Measurements from ENCODE around the gene PHF19. TPM values are rescaled to one million over a fixed set of nuclear protein-coding genes. Genes with fewer than 3 reads are reported as not detected.

The PHF19 gene
- total RNA-seq, 1 experiment from 2014 or later, result 76.3 TPM

- H3K9me3 Mint-ChIP-seq (ENCODE audit: unreplicated experiment), result no peaks in the 10 kb centered on the region
- H3K36me3 Mint-ChIP-seq (ENCODE audit: insufficient read depth, unreplicated experiment), result no peaks in the 10 kb centered on the region
- H3K4me1 ChIP-seq, result no peaks in the 10 kb centered on the region
- ChIA-PET POLR2A (no interaction called here), CTCF (no interaction called here)
- no peaks in the 10 kb centered on the region for H3K4me1 Mint-ChIP-seq (ENCODE audit: low read depth, unreplicated experiment)
- H3K4me3 ChIP-seq (ENCODE audit: low read depth, low read length), result no peak overlapping the region
- no peak overlapping the region for H3K4me3 Mint-ChIP-seq (ENCODE audit: unreplicated experiment)
- TF ChIP-seq CTCF (IDR thresholded peaks at IDR 0.05; ENCODE audit: insufficient read depth in 1 of 2, low read depth in 1 of 2, low read length in 1 of 2, severe bottlenecking in 1 of 2, unreplicated experiment in 1 of 2), result no peak
- intact Hi-C loops (cut with micrococcal nuclease; ENCODE audit: unreplicated experiment), result no loop called here
- H3K9me3 ChIP-seq, result no peaks in the 10 kb centered on the region
- H3K27ac Mint-ChIP-seq (ENCODE audit: unreplicated experiment), result no peak overlapping the region
- no peaks in the 10 kb centered on the region for H3K36me3 ChIP-seq (ENCODE audit: control insufficient read depth, insufficient read depth, low read length)
- no TSS peak for BruUV-seq (replicated peaks)
- H3K27me3 Mint-ChIP-seq (ENCODE audit: insufficient read depth, unreplicated experiment), result peaks cover 2% of the 10 kb centered on the region
- no peaks in the 10 kb centered on the region; the same call in 1 of the 2 replicates for H3K27me3 ChIP-seq (replicated peaks; ENCODE audit: control insufficient read depth, insufficient read depth, low read length)
- DNase-seq, result no peak
These were observed 28.0 kb upstream of the PHF19 start for GRCh38 chr9:120904978-120905301.

- ChIA-PET CTCF (no interaction called here), POLR2A (no interaction called here)
- H3K9me3 ChIP-seq, result no peaks in the 10 kb centered on the region
- no peak overlapping the region for H3K4me3 Mint-ChIP-seq (ENCODE audit: unreplicated experiment)
- H3K27me3 ChIP-seq (replicated peaks; ENCODE audit: control insufficient read depth, insufficient read depth, low read length), result no peaks in the 10 kb centered on the region; the same call in 1 of the 2 replicates
- H3K27ac Mint-ChIP-seq (ENCODE audit: unreplicated experiment), result no peak overlapping the region
- H3K4me1 Mint-ChIP-seq (ENCODE audit: low read depth, unreplicated experiment), result no peaks in the 10 kb centered on the region
- no peaks in the 10 kb centered on the region for H3K9me3 Mint-ChIP-seq (ENCODE audit: unreplicated experiment)
- H3K4me1 ChIP-seq, result no peaks in the 10 kb centered on the region
- no TSS peak for BruUV-seq (replicated peaks)
- peaks cover 2% of the 10 kb centered on the region for H3K27me3 Mint-ChIP-seq (ENCODE audit: insufficient read depth, unreplicated experiment)
- H3K4me3 ChIP-seq (ENCODE audit: low read depth, low read length), result no peak overlapping the region
- H3K36me3 Mint-ChIP-seq (ENCODE audit: insufficient read depth, unreplicated experiment), result no peaks in the 10 kb centered on the region
- intact Hi-C loops (cut with micrococcal nuclease; ENCODE audit: unreplicated experiment), result no loop called here
- TF ChIP-seq CTCF (IDR thresholded peaks at IDR 0.05; ENCODE audit: insufficient read depth in 1 of 2, low read depth in 1 of 2, low read length in 1 of 2, severe bottlenecking in 1 of 2, unreplicated experiment in 1 of 2), result no peak
- no peak for DNase-seq
- H3K36me3 ChIP-seq (ENCODE audit: control insufficient read depth, insufficient read depth, low read length), result no peaks in the 10 kb centered on the region
These were observed 27.3 kb upstream of the PHF19 start for GRCh38 chr9:120904061-120904977.

- no peaks in the 10 kb centered on the region for H3K36me3 ChIP-seq (ENCODE audit: control insufficient read depth, insufficient read depth, low read length)
- H3K4me3 ChIP-seq (ENCODE audit: low read depth, low read length), result no peak overlapping the region
- no peak for DNase-seq
- Mint-ChIP-seq H3K36me3 (ENCODE audit: insufficient read depth, unreplicated experiment) (no peaks in the 10 kb centered on the region), H3K9me3 (ENCODE audit: unreplicated experiment) (no peaks in the 10 kb centered on the region), H3K27me3 (ENCODE audit: insufficient read depth, unreplicated experiment) (peaks cover 2% of the 10 kb centered on the region), H3K27ac (ENCODE audit: unreplicated experiment) (no peak overlapping the region), H3K4me1 (ENCODE audit: low read depth, unreplicated experiment) (no peaks in the 10 kb centered on the region), H3K4me3 (ENCODE audit: unreplicated experiment) (no peak overlapping the region)
- ChIA-PET POLR2A (no interaction called here), CTCF (no interaction called here)
- H3K9me3 ChIP-seq, result no peaks in the 10 kb centered on the region
- H3K4me1 ChIP-seq, result no peaks in the 10 kb centered on the region
- no TSS peak for BruUV-seq (replicated peaks)
- TF ChIP-seq CTCF (IDR thresholded peaks at IDR 0.05; ENCODE audit: insufficient read depth in 1 of 2, low read depth in 1 of 2, low read length in 1 of 2, severe bottlenecking in 1 of 2, unreplicated experiment in 1 of 2), result no peak
- no peaks in the 10 kb centered on the region; the same call in 1 of the 2 replicates for H3K27me3 ChIP-seq (replicated peaks; ENCODE audit: control insufficient read depth, insufficient read depth, low read length)
- intact Hi-C loops (cut with micrococcal nuclease; ENCODE audit: unreplicated experiment), result no loop called here
These were observed 25.9 kb upstream of the PHF19 start for GRCh38 chr9:120902569-120903535.

All from Caco-2 (cell line).